H1 (cell line): ENCODE results near the gene CCDC47. TPM values are rescaled to one million over a fixed set of nuclear protein-coding genes. Genes with fewer than 3 reads are reported as not detected.

Experiments used
- CTCF ChIA-PET: fragments of 300-600 bp; sonication (Branson Sonifier 250); formaldehyde crosslinking; loops from one replicate; lab custom pipeline; 2021; ENCODE audit not compliant: partially characterized antibody; lab: Charles Lee
- POLR2A ChIA-PET: fragments of 300-600 bp; sonication (Branson Sonifier 250); formaldehyde crosslinking; loops from one replicate; lab custom pipeline; 2021; ENCODE audit warnings: inconsistent platforms; ENCODE audit not compliant: partially characterized antibody; lab: Charles Lee
- DNase-seq, 2 experiments: peaks; one replicate each; pipeline versions ENCODE4 v3.0.0 to v3.0.0-alpha.2; 2010 to 2022; ENCODE audit warnings: low spot score in 2 of 2, low read depth in 1 of 2, mixed read lengths in 1 of 2
- FAIRE-seq: peaks from 2 replicates; lab custom pipeline; 2011; peaks lifted over from hg19 to GRCh38; lab: Jason Lieb, UNC
- H2AFZ ChIP-seq: 2 replicates; pipeline ENCODE4 v1.8.1; 2012; ENCODE audit warnings: low read length, inconsistent platforms
- H2AK5ac ChIP-seq: 2 replicates; pipeline ENCODE4 v1.6.1; 2013; ENCODE audit warnings: low read depth, low read length
- H2BK120ac ChIP-seq: replicated peaks from 2 replicates; pipeline ENCODE3; 2013; ENCODE audit warnings: low read depth, low read length, inconsistent platforms
- H2BK12ac ChIP-seq: 2 replicates; pipeline ENCODE4 v1.6.1; 2013; ENCODE audit warnings: low read depth, low read length
- H2BK15ac ChIP-seq: 2 replicates; pipeline ENCODE4 v1.6.1; 2013; ENCODE audit warnings: low read length
- H2BK20ac ChIP-seq: 2 replicates; pipeline ENCODE4 v1.6.1; 2013; ENCODE audit warnings: low read length
- H2BK5ac ChIP-seq: 2 replicates; pipeline ENCODE4 v1.6.1; 2013; ENCODE audit warnings: low read depth, low read length
- H3K14ac ChIP-seq: 2 replicates; pipeline ENCODE4 v1.6.1; 2013; ENCODE audit warnings: inconsistent platforms; ENCODE audit not compliant: insufficient read length
- H3K18ac ChIP-seq: 2 replicates; pipeline ENCODE4 v1.6.1; 2013; ENCODE audit warnings: low read length; ENCODE audit errors: extremely low read depth
- H3K23ac ChIP-seq: 2 replicates; pipeline ENCODE4 v1.6.1; 2013; ENCODE audit warnings: inconsistent platforms; ENCODE audit not compliant: insufficient read length
- H3K23me2 ChIP-seq: 2 replicates; pipeline ENCODE4 v1.6.1; 2013; ENCODE audit warnings: low read depth, low read length
- H3K27ac ChIP-seq: 2 replicates; pipeline ENCODE4 v1.6.1; 2011; ENCODE audit warnings: low read depth, low read length, inconsistent platforms
- H3K27me3 ChIP-seq, 4 experiments: replicated peaks in 1 of 4; 1 replicate in 1 of 4; 2 replicates in 3 of 4; pipeline versions ENCODE4 v1.6.1 to v1.8.1; 2011 to 2013; ENCODE audit warnings: low read length in 3 of 4, mild to moderate bottlenecking in 3 of 4, inconsistent platforms in 2 of 4, mixed read lengths in 2 of 4, moderate library complexity in 1 of 4; ENCODE audit not compliant: control insufficient read depth in 3 of 4, insufficient read depth in 3 of 4; ENCODE audit errors: extremely low read depth in 1 of 4
- H3K36me3 ChIP-seq, 4 experiments: 2 replicates each; pipeline versions ENCODE4 v1.6.1 to v1.8.1; 2011 to 2013; ENCODE audit warnings: mild to moderate bottlenecking in 4 of 4, low read length in 3 of 4, moderate library complexity in 2 of 4, control low read depth in 1 of 4, inconsistent platforms in 1 of 4; ENCODE audit not compliant: insufficient read depth in 4 of 4, control insufficient read depth in 2 of 4
- H3K4ac ChIP-seq: replicated peaks from 2 replicates; pipeline ENCODE3; 2013; ENCODE audit warnings: low read length, low read depth, mixed read lengths, inconsistent platforms; ENCODE audit not compliant: insufficient read length
- H3K4me1 ChIP-seq, 4 experiments: replicated peaks in 1 of 4; 1 replicate in 1 of 4; 2 replicates in 3 of 4; pipeline versions ENCODE4 v1.6.1 to v1.8.1; 2011 to 2013; ENCODE audit warnings: low read length in 3 of 4, inconsistent platforms in 2 of 4, mixed read lengths in 1 of 4; ENCODE audit not compliant: insufficient read depth in 4 of 4, control insufficient read depth in 3 of 4
- H3K4me2 ChIP-seq, 2 experiments: 2 replicates each; pipeline versions ENCODE4 v1.6.1 to v1.8.1; 2011 to 2013; ENCODE audit warnings: low read depth in 2 of 2, low read length in 2 of 2, control low read depth in 1 of 2, inconsistent platforms in 1 of 2, mild to moderate bottlenecking in 1 of 2; ENCODE audit not compliant: insufficient read depth in 1 of 2
- H3K4me3 ChIP-seq, 4 experiments: fragments of 200-600, 300-600 bp in 1 of 4; sonication (generic), shearing (Covaris generic), sonication (Bioruptor Twin) in 1 of 4; 2 replicates each; pipeline versions ENCODE4 v1.5.1 to v1.8.1; 2011 to 2016; ENCODE audit warnings: low read length in 4 of 4, low read depth in 3 of 4, control low read depth in 2 of 4, inconsistent platforms in 2 of 4, mild to moderate bottlenecking in 2 of 4, mixed read lengths in 1 of 4, moderate library complexity in 1 of 4; ENCODE audit not compliant: insufficient read depth in 2 of 4; ENCODE audit errors: extremely low read depth in 1 of 4
- H3K56ac ChIP-seq: replicated peaks from 2 replicates; pipeline ENCODE3; 2013; ENCODE audit warnings: low read depth, mild to moderate bottlenecking, mixed read lengths, low read length, inconsistent platforms; ENCODE audit not compliant: insufficient read length
- H3K79me1 ChIP-seq: 2 replicates; pipeline ENCODE4 v1.6.1; 2013; ENCODE audit warnings: low read depth, low read length, control low read depth
- H3K79me2 ChIP-seq, 2 experiments: 2 replicates each; pipeline versions ENCODE4 v1.6.1 to v1.8.1; 2012 to 2013; ENCODE audit warnings: low read length in 2 of 2, mild to moderate bottlenecking in 2 of 2, inconsistent platforms in 1 of 2; ENCODE audit not compliant: insufficient read depth in 2 of 2, control insufficient read depth in 1 of 2
- H3K9ac ChIP-seq, 4 experiments: replicated peaks in 1 of 4; 1 replicate in 1 of 4; 2 replicates in 3 of 4; pipeline versions ENCODE4 v1.6.1 to v1.8.1; 2011 to 2013; ENCODE audit warnings: low read depth in 3 of 4, low read length in 3 of 4, control low read depth in 2 of 4, mild to moderate bottlenecking in 2 of 4, moderate library complexity in 2 of 4, inconsistent platforms in 1 of 4; ENCODE audit errors: extremely low read depth in 1 of 4
- H3K9me3 ChIP-seq, 2 experiments: 2 replicates each; pipeline versions ENCODE4 v1.6.1 to v1.8.1; 2012 to 2013; ENCODE audit warnings: mild to moderate bottlenecking in 2 of 2, moderate library complexity in 2 of 2, control low read depth in 1 of 2, inconsistent platforms in 1 of 2, low read depth in 1 of 2, low read length in 1 of 2, mixed read lengths in 1 of 2; ENCODE audit not compliant: insufficient read depth in 2 of 2
- H4K20me1 ChIP-seq, 2 experiments: replicated peaks in 1 of 2; 2 replicates each; pipeline versions ENCODE3 to v1.8.1; 2011 to 2013; ENCODE audit warnings: inconsistent platforms in 2 of 2, low read length in 2 of 2, mild to moderate bottlenecking in 1 of 2; ENCODE audit not compliant: insufficient read depth in 2 of 2, control insufficient read depth in 1 of 2
- H4K5ac ChIP-seq: 2 replicates; pipeline ENCODE4 v1.6.1; 2013; ENCODE audit warnings: low read length, low read depth, mixed read lengths, inconsistent platforms; ENCODE audit not compliant: insufficient read length
- H4K8ac ChIP-seq: 2 replicates; pipeline ENCODE4 v1.8.0; 2013; ENCODE audit warnings: mild to moderate bottlenecking, moderate library complexity, low read length, inconsistent platforms; ENCODE audit not compliant: insufficient read depth; ENCODE audit errors: extremely low read depth
- H4K91ac ChIP-seq: replicated peaks from 2 replicates; pipeline ENCODE3; 2013; ENCODE audit warnings: low read length, mixed read lengths, inconsistent platforms; ENCODE audit not compliant: insufficient read length
- KDM4A ChIP-seq: IDR thresholded peaks from one replicate; pipeline ENCODE4 v1.7.1; 2012; ENCODE audit warnings: low read depth, mild to moderate bottlenecking, moderate library complexity, low read length, inconsistent platforms; ENCODE audit not compliant: severe bottlenecking
- KDM5A ChIP-seq: fragments of 200-600 bp; IDR thresholded peaks from 2 replicates; pipeline ENCODE4 v1.7.1; 2012; ENCODE audit warnings: mild to moderate bottlenecking, low read length, inconsistent platforms, mixed read lengths
- NRF1 ChIP-seq: IDR thresholded peaks from 2 replicates; pipeline ENCODE4 v1.6.1; 2011; ENCODE audit warnings: mild to moderate bottlenecking, low read depth, low read length, improper control_type of control experiment
- PHF8 ChIP-seq: fragments of 200-600 bp; sonication (generic); conservative IDR thresholded peaks from 2 replicates; pipeline ENCODE4 v1.7.1; 2012; ENCODE audit warnings: low read depth, mild to moderate bottlenecking, inconsistent platforms, low read length, moderate library complexity
- RBBP5 ChIP-seq: IDR thresholded peaks from 2 replicates; pipeline ENCODE4 v1.7.1; 2012; ENCODE audit warnings: low read depth, mild to moderate bottlenecking, inconsistent platforms, low read length, moderate library complexity, borderline replicate concordance
- TAF7 ChIP-seq: optimal IDR thresholded peaks from 2 replicates; pipeline ENCODE3; 2011; ENCODE audit warnings: low read depth, mild to moderate bottlenecking, inconsistent platforms, low read length, moderate library complexity, borderline replicate concordance
- WGBS, 2 experiments: shearing (Covaris generic) in 1 of 2; methylation state at CpG; one replicate each; pipeline versions ENCODE4 v1.1.6 to v1.1.7; 2013 to 2015; ENCODE audit warnings: low lambda C conversion rate in 2 of 2, mixed read lengths in 2 of 2, inconsistent platforms in 1 of 2, low coverage in 1 of 2, missing lambda C conversion rate in 1 of 2; ENCODE audit not compliant: insufficient replicate concordance in 2 of 2, insufficient coverage in 1 of 2, insufficient read length in 1 of 2; ENCODE audit errors: extremely low coverage in 1 of 2, missing lambda C conversion rate in 1 of 2; 5-methylcytosine and 5-hydroxymethylcytosine counted together
- polyA plus RNA-seq, 7 experiments: library from polyadenylated mRNA; depleted of rRNA in 3 of 7; stranded (reverse) in 5 of 7; unstranded in 2 of 7; fragments of >200 nt in 5 of 7; fragments of 200-250 nt in 2 of 7; gene quantifications; 1 replicate in 5 of 7; 2 replicates in 1 of 7; 4 replicates in 1 of 7; pipeline versions ENCODE4 v1.2.1 to v1.2.3, GENCODE V29; 2011 to 2013; ENCODE audit warnings: missing spikeins in 2 of 7, mixed read lengths in 2 of 7
- total RNA-seq: library from RNA; stranded (reverse); fragmentation: NEBNext Ultra II Directional; extraction: Animal tissue kit (Norgen Biotek cat#: 25700); gene quantifications from 2 replicates; pipeline ENCODE4 v1.2.1, GENCODE V29; 2021
- TF ChIP-seq, protein P1 (sequence below), 3 experiments: IDR thresholded peaks; 1 replicate in 2 of 3; 2 replicates in 1 of 3; pipeline versions ENCODE4 v1.5.1 to v1.6.1; 2011; ENCODE audit warnings: low read length in 3 of 3, mild to moderate bottlenecking in 3 of 3, inconsistent platforms in 2 of 3, low read depth in 1 of 3, moderate library complexity in 1 of 3; ENCODE audit not compliant: insufficient read depth in 1 of 3; ENCODE audit errors: control extremely low read depth in 1 of 3

CCDC47 gene
- total and polyA plus RNA-seq, 2 of the 8 experiments (the other 6 are each of a cell fraction or from before 2014, with no cell fraction given) = 21.2 to 83.1 TPM

- peak within 1 kb of the TSS; percentile 96 to 99 (median 98) for H3K9ac ChIP-seq
- POLR2A ChIA-PET = interaction anchor here (0.6 to 24.4 kb wide), 29 partner anchors 9 to 731 kb away, joined by 3 to 481 read pairs (median 6); partner anchors contain the start of genes FTSJ3, LIMD2, MAP3K3 and PSMC5
- FAIRE-seq (no peak), DNase-seq (no peak)
- no peaks in the 10 kb centered on the region; the same call in 1 of the 2 replicates for H3K79me1 ChIP-seq
- H3K79me2 ChIP-seq = peaks cover 67 to 90% of the 10 kb centered on the region in 2 experiments
- no peak within 1 kb of the TSS for H2BK20ac ChIP-seq
- WGBS, 2 experiments = 2% methylated on average over 23 of the region's 67 CpGs; no CpG with 5 or more reads in 1 of the 2 experiments
- H3K36me3 ChIP-seq = peaks cover 3 to 19% (median 8%) of the 10 kb centered on the region in 4 experiments; a peak in 6 of 8 replicates
- peak within 1 kb of the TSS; percentile 80 for H4K91ac ChIP-seq
- H2BK12ac ChIP-seq = peak within 1 kb of the TSS; percentile 50; the same call in 1 of the 2 replicates
- H3K9me3 ChIP-seq = no peaks in the 10 kb centered on the region
- no peaks in the 10 kb centered on the region for H3K27me3 ChIP-seq
- H3K14ac ChIP-seq = no peak within 1 kb of the TSS
- peak within 1 kb of the TSS; percentile 98; the same call in 1 of the 2 replicates for H4K8ac ChIP-seq
- H3K27ac ChIP-seq = peak within 1 kb of the TSS; percentile 99
- H3K23me2 ChIP-seq = peaks cover 11% of the 10 kb centered on the region
- peak within 1 kb of the TSS; percentile 96 for H2BK5ac ChIP-seq
- no peak within 1 kb of the TSS for H3K23ac ChIP-seq
- H2AK5ac ChIP-seq = peak within 1 kb of the TSS; percentile 69
- peak within 1 kb of the TSS; percentile 84 to 97 (median 94) for H3K4me3 ChIP-seq
- peak within 1 kb of the TSS; percentile 55; the same call in 1 of the 2 replicates for H2AFZ ChIP-seq
- H4K5ac ChIP-seq = peak within 1 kb of the TSS; percentile 94
- H3K4me1 ChIP-seq = no peaks in the 10 kb centered on the region; a peak in 2 of 7 replicates
- H2BK120ac ChIP-seq = peak within 1 kb of the TSS; percentile 7
- CTCF ChIA-PET = interaction anchor here (0.6 to 1.6 kb wide), 7 partner anchors 9 to 81 kb away, joined by 3 to 10 read pairs (median 4); no protein-coding TSS in a partner anchor
- peak within 1 kb of the TSS; percentile 89 to 98 for H3K4me2 ChIP-seq
- peaks cover 8 to 11% of the 10 kb centered on the region in 2 experiments for H4K20me1 ChIP-seq
- H3K56ac ChIP-seq = peak within 1 kb of the TSS; percentile 97
- peak within 1 kb of the TSS; percentile 80 for H3K18ac ChIP-seq
- peak within 1 kb of the TSS; percentile 84 for H3K4ac ChIP-seq
- peak within 1 kb of the TSS; percentile 34; the same call in 1 of the 2 replicates for H2BK15ac ChIP-seq
- TF ChIP-seq RBBP5 (0 out of 2 replicates have a peak, but pooled peaks have one; percentile 49), KDM4A (peak; percentile 31), PHF8 (peak; percentile 95), TAF7 (peak; percentile 1), KDM5A (no peak), NRF1 (peak; percentile 55)
- TF ChIP-seq, protein P1, sequence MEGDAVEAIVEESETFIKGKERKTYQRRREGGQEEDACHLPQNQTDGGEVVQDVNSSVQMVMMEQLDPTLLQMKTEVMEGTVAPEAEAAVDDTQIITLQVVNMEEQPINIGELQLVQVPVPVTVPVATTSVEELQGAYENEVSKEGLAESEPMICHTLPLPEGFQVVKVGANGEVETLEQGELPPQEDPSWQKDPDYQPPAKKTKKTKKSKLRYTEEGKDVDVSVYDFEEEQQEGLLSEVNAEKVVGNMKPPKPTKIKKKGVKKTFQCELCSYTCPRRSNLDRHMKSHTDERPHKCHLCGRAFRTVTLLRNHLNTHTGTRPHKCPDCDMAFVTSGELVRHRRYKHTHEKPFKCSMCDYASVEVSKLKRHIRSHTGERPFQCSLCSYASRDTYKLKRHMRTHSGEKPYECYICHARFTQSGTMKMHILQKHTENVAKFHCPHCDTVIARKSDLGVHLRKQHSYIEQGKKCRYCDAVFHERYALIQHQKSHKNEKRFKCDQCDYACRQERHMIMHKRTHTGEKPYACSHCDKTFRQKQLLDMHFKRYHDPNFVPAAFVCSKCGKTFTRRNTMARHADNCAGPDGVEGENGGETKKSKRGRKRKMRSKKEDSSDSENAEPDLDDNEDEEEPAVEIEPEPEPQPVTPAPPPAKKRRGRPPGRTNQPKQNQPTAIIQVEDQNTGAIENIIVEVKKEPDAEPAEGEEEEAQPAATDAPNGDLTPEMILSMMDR (IDR thresholded peaks at IDR 0.05; ENCODE audit: control extremely low read depth in 1 of 3, insufficient read depth in 1 of 3, low read depth in 1 of 3, low read length in 3 of 3) = peak in 2 of 3 experiments; percentile 3 to 5; a peak in 2 of 4 replicates
These were observed 958 bp upstream of the CCDC47 start, which contains the start of gene DDX42 for GRCh38 chr17:63774141-63774968. Gene DDX42, plus strand, starts transcription at chr17:63774170. Its CDS starts 12,880 bp downstream, at chr17:63787050.
